PFSK-1 (cell line): Measurements from ENCODE around the gene RNF223.

Source experiments
- FOXP2 ChIP-seq: optimal IDR thresholded peaks from 2 replicates; pipeline ENCODE3; 2011; ENCODE audit warnings: borderline replicate concordance, control low read depth, inconsistent platforms; ENCODE audit not compliant: insufficient read depth; ENCODE audit errors: extremely low read length, extremely low read depth
- POLR2AphosphoS5 ChIP-seq: IDR thresholded peaks from 2 replicates; pipeline ENCODE4 v1.6.1; 2012; ENCODE audit warnings: low read depth, mild to moderate bottlenecking, control low read depth, low read length, moderate library complexity
- SIN3A ChIP-seq: IDR thresholded peaks from 2 replicates; pipeline ENCODE4 v1.6.1; 2012; ENCODE audit warnings: mild to moderate bottlenecking, low read length, moderate library complexity, borderline replicate concordance; ENCODE audit not compliant: insufficient read depth
- TAF1 ChIP-seq: IDR thresholded peaks from 2 replicates; pipeline ENCODE4 v1.6.1; 2012; ENCODE audit warnings: low read length, control low read depth, borderline replicate concordance; ENCODE audit not compliant: insufficient read depth
- TF ChIP-seq, protein P1 (sequence below), 2 experiments: IDR thresholded peaks; 2 replicates each; pipeline versions ENCODE4 v1.6.1 to v1.8.0; 2011 to 2012; ENCODE audit warnings: low read depth in 2 of 2, low read length in 2 of 2, control low read depth in 1 of 2, inconsistent platforms in 1 of 2, mild to moderate bottlenecking in 1 of 2, moderate library complexity in 1 of 2; ENCODE audit not compliant: insufficient read depth in 1 of 2

The RNF223 gene

DNA sequence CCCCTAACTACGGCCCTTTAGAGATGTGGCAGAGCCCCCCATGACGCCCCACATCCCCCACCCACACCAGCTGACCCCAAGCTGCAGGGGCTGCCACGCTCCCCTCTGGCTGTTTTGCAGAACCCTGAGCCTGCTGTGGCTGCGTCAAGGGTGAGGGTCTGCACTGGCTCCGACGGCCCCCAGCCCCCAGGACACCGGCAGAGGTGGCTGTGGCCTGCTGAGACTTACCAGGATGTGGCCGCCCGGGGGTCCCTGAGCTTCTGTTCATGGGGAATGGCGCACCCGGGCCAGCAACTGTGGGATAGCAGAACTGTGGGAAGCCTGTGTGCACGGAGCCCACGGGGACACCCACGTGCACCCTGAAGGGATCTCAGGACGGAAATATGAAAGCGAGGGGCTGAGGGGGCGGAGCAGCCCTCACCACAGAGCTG is 12.8 kb upstream of the RNF223 start:
- TF ChIP-seq TAF1, result no peak
- TF ChIP-seq, protein P1, sequence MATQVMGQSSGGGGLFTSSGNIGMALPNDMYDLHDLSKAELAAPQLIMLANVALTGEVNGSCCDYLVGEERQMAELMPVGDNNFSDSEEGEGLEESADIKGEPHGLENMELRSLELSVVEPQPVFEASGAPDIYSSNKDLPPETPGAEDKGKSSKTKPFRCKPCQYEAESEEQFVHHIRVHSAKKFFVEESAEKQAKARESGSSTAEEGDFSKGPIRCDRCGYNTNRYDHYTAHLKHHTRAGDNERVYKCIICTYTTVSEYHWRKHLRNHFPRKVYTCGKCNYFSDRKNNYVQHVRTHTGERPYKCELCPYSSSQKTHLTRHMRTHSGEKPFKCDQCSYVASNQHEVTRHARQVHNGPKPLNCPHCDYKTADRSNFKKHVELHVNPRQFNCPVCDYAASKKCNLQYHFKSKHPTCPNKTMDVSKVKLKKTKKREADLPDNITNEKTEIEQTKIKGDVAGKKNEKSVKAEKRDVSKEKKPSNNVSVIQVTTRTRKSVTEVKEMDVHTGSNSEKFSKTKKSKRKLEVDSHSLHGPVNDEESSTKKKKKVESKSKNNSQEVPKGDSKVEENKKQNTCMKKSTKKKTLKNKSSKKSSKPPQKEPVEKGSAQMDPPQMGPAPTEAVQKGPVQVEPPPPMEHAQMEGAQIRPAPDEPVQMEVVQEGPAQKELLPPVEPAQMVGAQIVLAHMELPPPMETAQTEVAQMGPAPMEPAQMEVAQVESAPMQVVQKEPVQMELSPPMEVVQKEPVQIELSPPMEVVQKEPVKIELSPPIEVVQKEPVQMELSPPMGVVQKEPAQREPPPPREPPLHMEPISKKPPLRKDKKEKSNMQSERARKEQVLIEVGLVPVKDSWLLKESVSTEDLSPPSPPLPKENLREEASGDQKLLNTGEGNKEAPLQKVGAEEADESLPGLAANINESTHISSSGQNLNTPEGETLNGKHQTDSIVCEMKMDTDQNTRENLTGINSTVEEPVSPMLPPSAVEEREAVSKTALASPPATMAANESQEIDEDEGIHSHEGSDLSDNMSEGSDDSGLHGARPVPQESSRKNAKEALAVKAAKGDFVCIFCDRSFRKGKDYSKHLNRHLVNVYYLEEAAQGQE (IDR thresholded peaks at IDR 0.05; ENCODE audit: insufficient read depth in 1 of 2, low read depth in 2 of 2, low read length in 2 of 2), result no peak
- no peak for TF ChIP-seq FOXP2
- TF ChIP-seq SIN3A, result no peak
- no peak for TF ChIP-seq POLR2AphosphoS5

DNA sequence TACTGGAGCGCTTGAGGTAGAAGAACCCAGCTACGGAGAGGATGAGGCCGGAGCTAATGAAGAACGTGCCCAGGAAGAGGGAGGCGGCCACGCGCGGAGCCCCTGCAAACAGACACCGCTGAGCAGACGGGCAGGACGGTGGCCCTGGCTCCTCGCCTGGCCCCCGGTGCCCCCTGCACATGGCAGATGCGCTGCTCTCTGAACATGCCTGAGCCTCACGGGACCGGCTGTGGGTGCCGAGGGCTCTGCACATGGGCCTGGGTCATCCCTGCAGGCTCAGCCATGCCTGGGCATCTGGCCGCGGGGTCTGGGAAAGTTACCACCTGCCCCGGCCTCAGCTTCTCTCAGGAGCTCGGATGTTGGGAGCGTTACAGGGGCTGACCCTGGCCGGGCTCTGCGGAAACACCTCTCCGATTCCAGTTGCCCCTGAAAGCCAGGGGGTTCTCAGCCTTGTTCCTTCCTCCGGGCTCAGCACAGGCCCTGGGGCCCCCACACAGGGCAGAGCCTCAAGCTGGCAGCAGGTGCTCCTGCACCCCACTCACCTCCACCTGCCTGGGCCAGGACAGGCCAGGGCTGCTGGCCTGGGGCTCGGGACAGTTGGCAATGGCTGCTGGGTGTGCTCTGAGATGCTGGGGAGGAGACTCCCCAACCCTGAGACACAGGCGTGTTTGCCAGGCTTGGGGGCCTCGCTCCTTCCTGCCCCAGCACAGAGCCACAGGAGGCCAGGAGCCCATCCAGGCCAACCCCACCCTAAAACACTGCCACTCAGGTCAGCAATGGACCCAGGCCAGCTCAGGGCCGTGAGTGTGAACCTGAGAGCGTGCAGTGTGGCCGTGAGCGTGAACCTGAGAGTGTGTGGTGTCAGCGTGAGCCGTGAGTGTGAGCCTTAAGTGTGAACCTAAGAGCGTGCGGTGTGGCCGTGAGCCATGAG is 12.1 kb upstream of the RNF223 start:
- TF ChIP-seq SIN3A (no peak), FOXP2 (no peak), TAF1 (no peak), POLR2AphosphoS5 (no peak)
- TF ChIP-seq, protein P1 (IDR thresholded peaks at IDR 0.05; ENCODE audit: insufficient read depth in 1 of 2, low read depth in 2 of 2, low read length in 2 of 2), result no peak

DNA sequence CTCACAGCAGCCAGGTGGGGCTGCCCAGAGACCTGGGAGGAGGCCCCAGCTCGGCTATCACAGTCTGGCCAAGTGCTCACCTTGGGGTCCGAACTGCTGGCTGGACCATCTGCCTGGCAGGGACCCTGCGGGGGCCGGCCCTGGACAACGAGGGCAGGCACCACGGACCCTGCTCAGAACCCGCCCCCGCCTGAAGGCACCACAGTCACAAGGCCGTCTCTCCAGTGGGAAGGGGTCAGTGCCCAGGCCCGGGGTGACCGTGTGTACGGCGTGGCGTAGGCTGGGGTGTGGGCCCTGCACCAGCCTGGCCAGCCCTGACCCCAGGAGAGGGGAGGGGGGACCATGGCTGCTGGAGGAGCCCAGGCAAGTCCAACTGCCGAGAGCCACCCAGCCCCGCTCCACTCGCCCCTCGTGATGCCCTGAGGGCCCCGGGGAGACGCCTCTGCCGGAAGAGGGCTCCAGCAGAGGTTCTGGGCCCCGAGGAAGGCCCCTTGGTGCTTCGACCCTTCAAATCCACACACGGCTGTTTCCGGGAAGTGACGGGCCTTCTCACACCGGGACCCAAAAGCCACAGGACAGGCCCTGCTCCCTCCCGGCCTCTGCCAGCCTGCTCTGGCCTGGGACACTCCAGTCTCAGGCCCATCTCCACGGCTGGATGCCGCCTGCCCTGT is 11.2 kb upstream of the RNF223 start:
- no peak for TF ChIP-seq POLR2AphosphoS5
- no peak for TF ChIP-seq TAF1
- no peak for TF ChIP-seq FOXP2
- no peak for TF ChIP-seq SIN3A
- TF ChIP-seq, protein P1 (IDR thresholded peaks at IDR 0.05; ENCODE audit: insufficient read depth in 1 of 2, low read depth in 2 of 2, low read length in 2 of 2), result no peak

DNA sequence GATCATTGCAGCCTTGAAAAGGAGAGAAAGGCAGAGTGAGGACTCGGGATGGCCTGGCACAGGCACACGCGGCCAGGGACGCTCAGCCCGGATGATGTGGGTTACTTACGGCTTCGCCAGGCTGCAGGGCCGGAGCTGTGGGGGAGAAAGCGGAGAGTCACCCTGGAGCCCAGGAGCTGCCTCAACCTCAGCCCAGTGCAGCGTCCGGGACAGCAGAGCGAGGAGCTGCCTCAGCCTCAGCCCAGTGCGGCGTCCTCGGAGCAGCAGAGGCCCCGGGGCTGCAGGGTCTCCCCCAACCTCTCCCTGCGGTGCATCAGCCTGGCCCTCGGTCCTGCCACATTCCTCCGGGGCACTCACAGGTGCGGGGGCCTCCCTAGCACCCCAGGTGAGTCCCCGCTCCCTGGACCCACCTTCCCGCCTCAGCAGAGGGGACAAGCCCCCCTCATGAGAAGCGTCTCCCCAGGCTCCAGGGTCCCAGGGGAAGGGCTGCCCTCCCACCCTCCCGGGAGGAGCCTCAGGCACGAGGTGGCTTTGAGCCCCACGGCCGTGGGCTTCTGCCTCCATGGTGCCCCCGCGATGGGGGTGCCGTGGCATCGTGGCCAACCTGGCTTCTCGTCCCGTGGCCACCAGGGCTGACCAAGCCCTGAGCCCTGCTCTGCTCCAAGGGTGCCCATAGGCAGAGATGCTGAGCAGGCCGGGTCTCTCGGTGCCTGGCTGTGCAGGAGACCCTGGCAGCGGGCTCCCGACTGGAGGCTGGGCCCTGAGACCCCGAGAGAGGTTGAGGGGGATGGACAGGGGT is 10.5 kb upstream of the RNF223 start:
- TF ChIP-seq, protein P1 (IDR thresholded peaks at IDR 0.05; ENCODE audit: insufficient read depth in 1 of 2, low read depth in 2 of 2, low read length in 2 of 2), result no peak
- TF ChIP-seq POLR2AphosphoS5 (no peak), SIN3A (no peak), TAF1 (no peak), FOXP2 (no peak)
